GM12892 (cell line): ENCODE results near the gene IL20RB.

Source experiments
- POLR2A ChIP-seq: IDR thresholded peaks from 2 replicates; pipeline ENCODE4 v1.6.1; 2011; ENCODE audit warnings: low read depth, low read length, control low read depth
- POLR2AphosphoS5 ChIP-seq: IDR thresholded peaks from 2 replicates; pipeline ENCODE4 v1.6.1; 2011; ENCODE audit warnings: low read depth, low read length, control low read depth
- TAF1 ChIP-seq: IDR thresholded peaks from 2 replicates; pipeline ENCODE4 v1.6.1; 2011; ENCODE audit warnings: low read depth, mild to moderate bottlenecking, control low read depth, low read length, borderline replicate concordance

- TF ChIP-seq TAF1 (no peak), POLR2A (no peak), POLR2AphosphoS5 (no peak)
Observed at GRCh38 chr3:137039570-137039969, 81.8 kb downstream of the IL20RB start.
